GM23338 (cell line): Measurements from ENCODE around the gene KLF18.

ENCODE experiments used
- CTCF ChIP-seq, 2 experiments: fragments of 200-600 bp in 1 of 2; sonication (generic) in 1 of 2; conservative IDR thresholded peaks; 2 replicates each; pipeline versions ENCODE4 v1.5.1 to v1.6.1; 2016 to 2017; ENCODE audit warnings: antibody characterized with exemption in 2 of 2, low read depth in 2 of 2, mild to moderate bottlenecking in 2 of 2, moderate library complexity in 1 of 2
- EZH2 ChIP-seq: fragments of 200-600 bp; sonication (generic); IDR thresholded peaks from one replicate; pipeline ENCODE4 v1.8.0; 2017; ENCODE audit warnings: antibody characterized with exemption, mild to moderate bottlenecking, low read depth; ENCODE audit not compliant: unreplicated experiment
- EZH2phosphoT487 ChIP-seq: fragments of 200-600 bp; sonication (generic); IDR thresholded peaks from one replicate; pipeline ENCODE4 v1.8.1; 2018; ENCODE audit warnings: antibody characterized with exemption; ENCODE audit not compliant: unreplicated experiment
- JUNB ChIP-seq: IDR thresholded peaks from one replicate; pipeline ENCODE4 v1.6.1; 2016; ENCODE audit warnings: antibody characterized with exemption; ENCODE audit not compliant: unreplicated experiment
- POLR2AphosphoS5 ChIP-seq: IDR thresholded peaks from 2 replicates; pipeline ENCODE4 v1.6.1; 2016; ENCODE audit warnings: antibody characterized with exemption, low read depth
- STAT1 ChIP-seq: IDR thresholded peaks from one replicate; pipeline ENCODE4 v1.6.1; 2016; ENCODE audit warnings: antibody characterized with exemption; ENCODE audit not compliant: unreplicated experiment

GRCh38 chr1:44119525-44119924 lies 21.9 kb downstream of the KLF18 start:
- TF ChIP-seq POLR2AphosphoS5 (no peak), EZH2 (no peak), CTCF (conservative IDR thresholded peaks at IDR 0.05; ENCODE audit: low read depth in 2 of 2) (no peak), STAT1 (no peak), JUNB (no peak), EZH2phosphoT487 (no peak)
